HUES6 (cell line): ENCODE measurements around the gene ARCN1.

ENCODE experiments used
- H3K27ac ChIP-seq: 2 replicates; pipeline ENCODE4 v1.7.0; 2013; ENCODE audit warnings: low read depth, mild to moderate bottlenecking, low read length, inconsistent platforms
- H3K27me3 ChIP-seq: 2 replicates; pipeline ENCODE4 v1.6.1; 2013; ENCODE audit warnings: low read length; ENCODE audit not compliant: control insufficient read depth, insufficient read depth
- H3K36me3 ChIP-seq: 2 replicates; pipeline ENCODE4 v1.6.1; 2013; ENCODE audit warnings: low read length; ENCODE audit not compliant: control insufficient read depth, insufficient read depth
- H3K4me1 ChIP-seq: 2 replicates; pipeline ENCODE4 v1.6.1; 2013; ENCODE audit warnings: low read length; ENCODE audit not compliant: control insufficient read depth, insufficient read depth
- H3K4me3 ChIP-seq: 2 replicates; pipeline ENCODE4 v1.5.1; 2013; ENCODE audit warnings: low read depth, low read length
- H3K9ac ChIP-seq: one replicate; pipeline ENCODE4 v1.6.1; 2013; ENCODE audit warnings: mild to moderate bottlenecking, low read length
- H3K9me3 ChIP-seq: 2 replicates; pipeline ENCODE4 v1.6.1; 2013; ENCODE audit warnings: low read depth, low read length; ENCODE audit not compliant: control insufficient read depth, insufficient read depth

ARCN1 gene

GRCh38 chr11:118572061-118572980 lies at the start of gene ARCN1:
ARCN1 (plus strand) TSS chr11:118572409; CDS start chr11:118572548, 139 bp downstream.
- Histone ChIP-seq H3K36me3 (peaks cover 8% of the 10 kb centered on the region), H3K4me1 (0 out of 2 replicates have a peak, but pooled peaks cover 3% of the 10 kb centered on the region), H3K9me3 (no peaks in the 10 kb centered on the region), H3K27me3 (no peaks in the 10 kb centered on the region), H3K9ac (peak within 1 kb of the TSS; percentile 98), H3K4me3 (peak within 1 kb of the TSS; percentile 98), H3K27ac (peak within 1 kb of the TSS; percentile 99)

DNA sequence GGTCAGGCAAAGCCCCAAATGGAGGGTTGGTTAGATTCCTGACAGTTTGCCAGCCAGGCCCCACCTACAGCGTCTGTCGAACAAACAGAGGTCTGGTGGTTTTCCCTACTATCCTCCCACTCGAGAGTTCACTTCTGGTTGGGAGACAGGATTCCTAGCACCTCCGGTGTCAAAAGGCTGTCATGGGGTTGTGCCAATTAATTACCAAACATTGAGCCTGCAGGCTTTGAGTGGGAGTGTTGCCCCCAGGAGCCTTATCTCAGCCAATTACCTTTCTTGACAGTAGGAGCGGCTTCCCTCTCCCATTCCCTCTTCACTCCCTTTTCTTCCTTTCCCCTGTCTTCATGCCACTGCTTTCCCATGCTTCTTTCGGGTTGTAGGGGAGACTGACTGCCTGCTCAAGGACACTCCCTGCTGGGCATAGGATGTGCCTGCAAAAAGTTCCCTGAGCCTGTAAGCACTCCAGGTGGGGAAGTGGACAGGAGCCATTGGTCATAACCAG lies 49.6 kb upstream of the ARCN1 start:
- Histone ChIP-seq H3K36me3 (peaks cover 69% of the 10 kb centered on the region), H3K27ac (no peak overlapping the region), H3K9me3 (no peaks in the 10 kb centered on the region), H3K9ac (no peak overlapping the region), H3K27me3 (no peaks in the 10 kb centered on the region), H3K4me3 (no peak overlapping the region), H3K4me1 (peaks cover 6% of the 10 kb centered on the region; the same call in 1 of the 2 replicates)

DNA sequence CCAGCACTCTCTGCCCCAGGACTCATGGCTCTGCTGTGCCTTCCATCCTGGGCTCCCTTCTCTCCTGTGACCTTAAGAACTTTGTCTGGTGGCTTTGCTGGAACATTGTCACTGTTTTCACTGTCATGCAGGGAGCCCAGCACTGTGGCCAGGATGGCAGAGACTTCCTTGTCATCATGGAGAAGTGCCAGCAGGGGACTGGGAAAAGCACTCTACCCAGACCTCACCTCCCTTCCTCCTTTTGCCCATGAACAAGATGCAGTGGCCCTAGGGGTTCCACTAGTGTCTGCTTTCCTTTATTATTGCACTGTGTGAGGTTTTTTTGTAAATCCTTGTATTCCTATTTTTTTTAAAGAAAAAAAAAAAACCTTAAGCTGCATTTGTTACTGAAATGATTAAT lies 47.9 kb upstream of the ARCN1 start:
- Histone ChIP-seq H3K36me3 (peaks cover 57% of the 10 kb centered on the region), H3K27ac (no peak overlapping the region), H3K4me1 (peaks cover 8% of the 10 kb centered on the region; the same call in 1 of the 2 replicates)

DNA sequence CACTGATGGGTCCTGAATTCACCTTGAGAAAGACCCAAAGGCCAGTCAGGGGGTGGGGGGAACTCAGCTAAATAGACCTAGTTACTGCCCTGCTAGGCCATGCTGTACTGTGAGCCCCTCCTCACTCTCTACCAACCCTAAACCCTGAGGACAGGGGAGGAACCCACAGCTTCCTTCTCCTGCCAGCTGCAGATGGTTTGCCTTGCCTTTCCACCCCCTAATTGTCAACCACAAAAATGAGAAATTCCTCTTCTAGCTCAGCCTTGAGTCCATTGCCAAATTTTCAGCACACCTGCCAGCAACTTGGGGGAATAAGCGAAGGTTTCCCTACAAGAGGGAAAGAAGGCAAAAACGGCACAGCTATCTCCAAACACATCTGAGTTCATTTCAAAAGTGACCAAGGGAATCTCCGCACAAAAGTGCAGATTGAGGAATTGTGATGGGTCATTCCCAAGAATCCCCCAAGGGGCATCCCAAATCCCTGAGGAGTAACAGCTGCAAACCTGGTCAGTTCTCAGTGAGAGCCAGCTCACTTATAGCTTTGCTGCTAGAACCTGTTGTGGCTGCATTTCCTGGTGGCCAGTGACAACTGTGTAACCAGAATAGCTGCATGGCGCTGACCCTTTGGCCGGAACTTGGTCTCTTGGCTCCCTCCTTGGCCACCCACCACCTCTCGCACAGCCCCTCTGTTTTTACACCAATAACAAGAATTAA lies 47.3 kb upstream of the ARCN1 start:
- Histone ChIP-seq H3K36me3 (peaks cover 52% of the 10 kb centered on the region), H3K4me3 (no peak overlapping the region), H3K4me1 (peaks cover 14% of the 10 kb centered on the region; the same call in 1 of the 2 replicates), H3K9me3 (no peaks in the 10 kb centered on the region), H3K9ac (no peak overlapping the region), H3K27me3 (no peaks in the 10 kb centered on the region; the same call in 1 of the 2 replicates), H3K27ac (no peak overlapping the region)

More for the DNA sequence above, 47.9 kb upstream of the ARCN1 start:
- Histone ChIP-seq H3K9me3 (no peaks in the 10 kb centered on the region), H3K4me3 (no peak overlapping the region), H3K27me3 (no peaks in the 10 kb centered on the region), H3K9ac (no peak overlapping the region)

DNA sequence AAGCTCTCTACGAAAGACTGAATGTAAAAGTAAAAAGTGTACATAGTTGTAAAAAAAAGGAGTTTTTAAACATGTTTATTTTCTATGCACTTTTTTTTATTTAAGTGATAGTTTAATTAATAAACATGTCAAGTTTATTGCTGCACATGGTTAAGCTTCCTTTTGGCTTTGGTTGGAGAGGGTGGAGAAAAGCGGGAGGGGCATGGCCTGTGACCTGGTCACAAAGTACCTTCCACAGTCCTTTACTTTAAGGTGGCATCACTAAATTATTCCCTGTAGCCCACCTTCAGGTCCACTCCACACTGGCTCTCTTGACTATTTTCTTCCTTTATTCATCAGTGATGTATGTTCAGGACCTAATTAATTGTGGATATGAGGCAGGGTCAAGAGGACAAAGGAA lies 45.5 kb upstream of the ARCN1 start:
- Histone ChIP-seq H3K9ac (no peak overlapping the region), H3K27me3 (no peaks in the 10 kb centered on the region; the same call in 1 of the 2 replicates), H3K4me1 (peaks cover 16% of the 10 kb centered on the region; the same call in 1 of the 2 replicates), H3K27ac (no peak overlapping the region), H3K9me3 (no peaks in the 10 kb centered on the region), H3K36me3 (peaks cover 35% of the 10 kb centered on the region), H3K4me3 (no peak overlapping the region)

GRCh38 chr11:118527109-118527508 lies 45.1 kb upstream of the ARCN1 start, which contains the start of gene TTC36:
TTC36 (plus strand) TSS chr11:118527474; CDS start chr11:118527495, 21 bp downstream.
- H3K9me3 ChIP-seq = no peaks in the 10 kb centered on the region
- peaks cover 16% of the 10 kb centered on the region; the same call in 1 of the 2 replicates for H3K4me1 ChIP-seq
- no peak within 1 kb of the TSS for H3K27ac ChIP-seq
- peaks cover 31% of the 10 kb centered on the region for H3K36me3 ChIP-seq
- H3K9ac ChIP-seq = no peak within 1 kb of the TSS
- H3K4me3 ChIP-seq = no peak within 1 kb of the TSS
- no peaks in the 10 kb centered on the region; the same call in 1 of the 2 replicates for H3K27me3 ChIP-seq

GRCh38 chr11:118528511-118528910 lies 43.7 kb upstream of the ARCN1 start:
- Histone ChIP-seq H3K9me3 (no peaks in the 10 kb centered on the region), H3K4me1 (peaks cover 16% of the 10 kb centered on the region; the same call in 1 of the 2 replicates), H3K9ac (no peak overlapping the region), H3K36me3 (peaks cover 18% of the 10 kb centered on the region), H3K4me3 (no peak overlapping the region), H3K27ac (no peak overlapping the region), H3K27me3 (no peaks in the 10 kb centered on the region; the same call in 1 of the 2 replicates)

DNA sequence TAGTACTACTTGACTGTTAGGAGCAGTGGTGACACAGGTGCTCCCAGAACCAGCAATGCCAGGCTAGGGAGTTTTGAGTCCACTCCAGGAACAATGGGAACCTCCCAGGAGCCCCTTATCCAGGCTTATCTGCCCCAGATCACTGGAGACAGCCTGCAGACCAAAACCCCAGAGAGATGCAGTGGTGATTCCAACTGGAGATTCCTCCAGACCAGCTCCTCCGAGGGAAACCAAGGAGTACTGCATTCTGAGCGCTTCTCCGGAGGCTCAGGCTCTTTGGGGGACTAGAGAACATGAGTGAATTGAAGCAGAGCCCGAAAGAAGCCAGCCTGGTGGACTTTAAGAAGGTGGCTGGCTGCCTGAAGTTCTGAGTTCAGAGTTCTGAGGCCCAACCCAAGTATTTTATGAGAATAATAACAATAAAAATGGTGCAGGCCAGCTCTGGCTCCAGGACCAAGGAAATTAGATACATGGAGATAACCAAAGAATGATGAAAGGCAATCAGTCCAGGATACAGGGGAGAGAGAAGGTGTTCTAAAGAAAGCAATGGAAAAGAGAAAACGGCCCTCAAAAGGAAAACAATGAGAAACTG lies 42.5 kb upstream of the ARCN1 start:
- peak overlapping the region; percentile 78 for H3K4me3 ChIP-seq
- no peaks in the 10 kb centered on the region; the same call in 1 of the 2 replicates for H3K27me3 ChIP-seq
- H3K4me1 ChIP-seq = peaks cover 16% of the 10 kb centered on the region; the same call in 1 of the 2 replicates
- H3K27ac ChIP-seq = no peak overlapping the region
- no peaks in the 10 kb centered on the region for H3K9me3 ChIP-seq
- H3K9ac ChIP-seq = no peak overlapping the region
- peaks cover 10% of the 10 kb centered on the region for H3K36me3 ChIP-seq

- Histone ChIP-seq H3K27ac (no peak overlapping the region), H3K27me3 (no peaks in the 10 kb centered on the region; the same call in 1 of the 2 replicates), H3K9me3 (no peaks in the 10 kb centered on the region), H3K36me3 (peaks cover 10% of the 10 kb centered on the region), H3K9ac (peak overlapping the region; percentile 74), H3K4me1 (peaks cover 16% of the 10 kb centered on the region; the same call in 1 of the 2 replicates), H3K4me3 (peak overlapping the region; percentile 78)
Measured at GRCh38 chr11:118530180-118530682, 42.0 kb upstream of the ARCN1 start.
